A549 (cell line): ENCODE results near the gene NNMT. TPM values are rescaled to one million over a fixed set of nuclear protein-coding genes. Genes with fewer than 3 reads are reported as not detected.

Experiments
- ATAC-seq, 2 experiments: fragments of 200-7000 bp in 1 of 2; fragments of >200 bp in 1 of 2; cut with Nextera tagmentation in 1 of 2; cut with Tn5 transposase in 1 of 2; 3 replicates each; pipeline versions ENCODE4 v1.8.0 to v1.9.1; 2018 to 2020; ENCODE audit warnings: mild to moderate bottlenecking in 1 of 2, moderate library complexity in 1 of 2
- CTCF ChIA-PET: fragments of 300-600 bp; sonication (Branson Sonifier 250); formaldehyde crosslinking; extraction: SDS; loops from one replicate; lab custom pipeline; 2021; ENCODE audit warnings: antibody characterized with exemption, inconsistent platforms; lab: Yijun Ruan, JAX
- POLR2A ChIA-PET: fragments of 350-600 bp; formaldehyde crosslinking; extraction: SDS; loops from one replicate; lab custom pipeline; 2021; ENCODE audit warnings: antibody characterized with exemption, inconsistent platforms; lab: Yijun Ruan, JAX
- DNase-seq, 2 experiments: peaks; one replicate each; pipeline versions ENCODE4 v3.0.0 to v3.0.0-alpha.2; 2011 to 2016; ENCODE audit warnings: low read depth in 1 of 2, low spot score in 1 of 2
- FAIRE-seq: peaks from 2 replicates; lab custom pipeline; 2011; peaks lifted over from hg19 to GRCh38; lab: Jason Lieb, UNC
- H3K27ac ChIP-seq, 2 experiments: fragments of >200 bp; sonication (Bioruptor Twin); formaldehyde crosslinking; 3 replicates each; pipeline ENCODE4 v1.5.1; 2016 to 2017
- H3K4me1 ChIP-seq: fragments of >200 bp; sonication (Bioruptor Twin); formaldehyde crosslinking; 3 replicates; pipeline ENCODE4 v1.6.1; 2016
- H3K4me2 ChIP-seq: fragments of >200 bp; sonication (Bioruptor Twin); formaldehyde crosslinking; 3 replicates; pipeline ENCODE4 v1.6.1; 2016
- H3K4me3 ChIP-seq: fragments of >200 bp; sonication (Bioruptor Twin); formaldehyde crosslinking; 3 replicates; pipeline ENCODE4 v1.5.1; 2016
- H3K9me3 ChIP-seq: fragments of >200 bp; sonication (Bioruptor Twin); formaldehyde crosslinking; 3 replicates; pipeline ENCODE4 v1.6.1; 2016
- BHLHE40 ChIP-seq: IDR thresholded peaks from 2 replicates; pipeline ENCODE4 v1.6.1; 2012; ENCODE audit warnings: low read depth, low read length, inconsistent platforms
- CBX2 ChIP-seq: fragments of 200-600 bp; sonication (generic); IDR thresholded peaks from 2 replicates; pipeline ENCODE4 v1.6.1; 2016; ENCODE audit warnings: low read depth, mild to moderate bottlenecking, borderline replicate concordance
- EHMT2 ChIP-seq: fragments of 200-600 bp; sonication (generic); IDR thresholded peaks from 2 replicates; pipeline ENCODE4 v1.6.1; 2016; ENCODE audit warnings: antibody characterized with exemption, low read depth, mild to moderate bottlenecking, moderate library complexity
- FOSL2 ChIP-seq, 2 experiments: fragments of 450-650 bp in 1 of 2; fragments of >200 bp in 1 of 2; sonication (Bioruptor Twin) in 1 of 2; formaldehyde crosslinking; IDR thresholded peaks; 2 replicates each; pipeline versions ENCODE4 v1.5.0 to v1.6.1; 2016 to 2020; ENCODE audit warnings: mild to moderate bottlenecking in 1 of 2, moderate library complexity in 1 of 2
- FOXS1 ChIP-seq: fragments of 250-450 bp; sonication (Bioruptor Pico); IDR thresholded peaks from 2 replicates; pipeline ENCODE4 v1.5.0; 2020; ENCODE audit warnings: mild to moderate bottlenecking, moderate library complexity
- JUNB ChIP-seq: fragments of >200 bp; sonication (Bioruptor Twin); formaldehyde crosslinking; IDR thresholded peaks from 2 replicates; pipeline ENCODE4 v1.6.1; 2016
- KDM1A ChIP-seq: fragments of 200-600 bp; sonication (generic); IDR thresholded peaks from 2 replicates; pipeline ENCODE4 v1.6.1; 2016; ENCODE audit warnings: low read depth, mild to moderate bottlenecking
- KDM5A ChIP-seq: fragments of 200-600 bp; sonication (generic); IDR thresholded peaks from 2 replicates; pipeline ENCODE4 v1.6.1; 2016; ENCODE audit warnings: antibody characterized with exemption, mild to moderate bottlenecking
- MAFK ChIP-seq: fragments of 450-650 bp; IDR thresholded peaks from 2 replicates; pipeline ENCODE4 v1.6.1; 2014; ENCODE audit not compliant: partially characterized antibody
- MAZ ChIP-seq: fragments of 150-350 bp; IDR thresholded peaks from 2 replicates; pipeline ENCODE4 v1.6.1; 2014; ENCODE audit warnings: antibody characterized with exemption, low read depth, low read length, borderline replicate concordance
- NR3C1 ChIP-seq: fragments of >200 bp; sonication (Bioruptor Twin); formaldehyde crosslinking; IDR thresholded peaks from 3 replicates; pipeline ENCODE4 v1.6.1; 2017
- PHF8 ChIP-seq: fragments of 200-600 bp; sonication (generic); IDR thresholded peaks from 2 replicates; pipeline ENCODE4 v1.6.1; 2016; ENCODE audit warnings: low read depth, mild to moderate bottlenecking, antibody characterized with exemption, moderate library complexity, borderline replicate concordance
- RARB ChIP-seq: fragments of 250-450 bp; sonication (Bioruptor Pico); IDR thresholded peaks from 2 replicates; pipeline ENCODE4 v1.8.0; 2021; ENCODE audit warnings: mild to moderate bottlenecking, moderate library complexity
- ZFP36 ChIP-seq: fragments of 450-650 bp; IDR thresholded peaks from 2 replicates; pipeline ENCODE4 v1.6.1; 2014; ENCODE audit warnings: borderline replicate concordance; ENCODE audit not compliant: partially characterized antibody
- WGBS: methylation state at CpG from one replicate; pipeline ENCODE4 v1.1.6; 2017; ENCODE audit errors: missing lambda C conversion rate; 5-methylcytosine and 5-hydroxymethylcytosine counted together
- polyA plus RNA-seq, 4 experiments: library from polyadenylated mRNA; depleted of rRNA in 3 of 4; stranded (reverse); fragments of >200 nt; fragmentation: RNase III in 1 of 4; extraction: RNeasy Plus Mini Kit Qiagen cat#74134 plus additional on column Dnase treatment in 1 of 4; gene quantifications; 2 replicates in 3 of 4; 3 replicates in 1 of 4; pipeline ENCODE4 v1.2.3, GENCODE V29; 2011 to 2017
- TF ChIP-seq, protein P1 (sequence below): fragments of >200 bp; sonication (Bioruptor Twin); formaldehyde crosslinking; IDR thresholded peaks from 3 replicates; pipeline ENCODE4 v1.5.1; 2016
- TF ChIP-seq, protein P2 (sequence below): IDR thresholded peaks from 2 replicates; pipeline ENCODE4 v1.6.1; 2012; ENCODE audit warnings: low read depth, borderline replicate concordance
- TF ChIP-seq, protein P3 (sequence below): IDR thresholded peaks from 2 replicates; pipeline ENCODE4 v1.6.1; 2012

NNMT gene
- polyA plus RNA-seq, 2 of the 4 experiments (the other 2 are of a cell fraction) = 285 to 421 TPM

DNA sequence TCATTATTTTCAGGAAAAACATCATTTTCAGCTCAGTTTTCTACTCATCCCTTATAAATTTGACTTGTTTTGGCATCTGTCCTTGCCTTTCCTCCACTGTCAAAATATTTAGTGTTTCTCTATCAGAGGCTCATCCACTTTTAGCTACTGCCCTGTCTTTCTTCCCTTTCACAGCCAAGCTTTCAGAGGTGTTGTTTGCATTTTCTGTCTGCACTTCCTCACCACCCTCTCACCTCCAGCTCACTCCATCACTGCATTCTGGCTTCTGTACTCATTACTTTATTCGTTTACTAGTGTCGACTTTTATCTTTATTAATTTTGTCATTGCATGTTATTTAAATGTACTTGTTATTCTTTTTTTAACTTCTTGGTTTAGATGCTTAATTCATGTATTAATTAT, 26.7 kb upstream of the NNMT start (continued):
- TF ChIP-seq FOSL2 (IDR thresholded peaks at IDR 0.05) (no peak), FOSL2 (CRISPR knock-in tag; IDR thresholded peaks at IDR 0.05) (no peak), KDM1A (no peak), MAFK (no peak), JUNB (no peak)
- TF ChIP-seq, protein P1, sequence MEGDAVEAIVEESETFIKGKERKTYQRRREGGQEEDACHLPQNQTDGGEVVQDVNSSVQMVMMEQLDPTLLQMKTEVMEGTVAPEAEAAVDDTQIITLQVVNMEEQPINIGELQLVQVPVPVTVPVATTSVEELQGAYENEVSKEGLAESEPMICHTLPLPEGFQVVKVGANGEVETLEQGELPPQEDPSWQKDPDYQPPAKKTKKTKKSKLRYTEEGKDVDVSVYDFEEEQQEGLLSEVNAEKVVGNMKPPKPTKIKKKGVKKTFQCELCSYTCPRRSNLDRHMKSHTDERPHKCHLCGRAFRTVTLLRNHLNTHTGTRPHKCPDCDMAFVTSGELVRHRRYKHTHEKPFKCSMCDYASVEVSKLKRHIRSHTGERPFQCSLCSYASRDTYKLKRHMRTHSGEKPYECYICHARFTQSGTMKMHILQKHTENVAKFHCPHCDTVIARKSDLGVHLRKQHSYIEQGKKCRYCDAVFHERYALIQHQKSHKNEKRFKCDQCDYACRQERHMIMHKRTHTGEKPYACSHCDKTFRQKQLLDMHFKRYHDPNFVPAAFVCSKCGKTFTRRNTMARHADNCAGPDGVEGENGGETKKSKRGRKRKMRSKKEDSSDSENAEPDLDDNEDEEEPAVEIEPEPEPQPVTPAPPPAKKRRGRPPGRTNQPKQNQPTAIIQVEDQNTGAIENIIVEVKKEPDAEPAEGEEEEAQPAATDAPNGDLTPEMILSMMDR = no peak
- TF ChIP-seq, protein P2, sequence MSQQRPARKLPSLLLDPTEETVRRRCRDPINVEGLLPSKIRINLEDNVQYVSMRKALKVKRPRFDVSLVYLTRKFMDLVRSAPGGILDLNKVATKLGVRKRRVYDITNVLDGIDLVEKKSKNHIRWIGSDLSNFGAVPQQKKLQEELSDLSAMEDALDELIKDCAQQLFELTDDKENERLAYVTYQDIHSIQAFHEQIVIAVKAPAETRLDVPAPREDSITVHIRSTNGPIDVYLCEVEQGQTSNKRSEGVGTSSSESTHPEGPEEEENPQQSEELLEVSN = no peak

DNA sequence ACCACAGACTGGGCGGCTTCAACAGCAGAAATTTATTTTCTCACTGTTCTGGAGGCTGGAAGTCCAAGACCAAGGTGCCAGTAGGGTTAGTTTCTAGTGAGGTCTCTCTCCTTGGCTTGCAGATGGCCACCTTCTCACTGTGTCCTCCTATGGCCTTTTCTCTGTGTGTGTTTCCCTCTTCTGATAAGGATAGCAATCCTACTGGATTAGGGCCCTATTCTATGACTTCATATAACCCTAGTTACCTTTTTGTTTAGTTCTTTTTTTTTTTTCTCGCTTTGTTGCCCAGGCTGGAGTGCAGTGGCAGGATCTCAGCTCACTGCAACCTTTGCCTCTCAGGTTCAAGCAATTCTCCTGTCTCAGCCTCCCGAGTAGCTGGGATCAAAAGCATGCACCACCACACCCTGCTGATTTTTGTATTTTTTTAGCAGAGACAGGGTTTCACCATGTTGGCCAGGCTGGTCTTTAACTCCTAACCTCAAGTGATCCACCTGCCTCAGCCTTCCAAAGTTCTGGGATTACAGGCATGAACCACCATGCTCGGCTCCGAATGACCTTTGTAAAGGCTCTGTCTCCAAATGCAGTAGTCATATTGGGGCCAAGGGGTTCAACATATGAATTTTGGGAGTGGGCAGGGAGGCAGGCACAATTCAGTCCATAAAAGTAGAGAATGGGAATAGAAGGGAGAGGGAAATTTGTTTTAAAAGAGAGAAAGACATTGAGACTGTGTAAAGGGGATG, 25.5 kb upstream of the NNMT start:
- POLR2A ChIA-PET = no interaction called here
- no peak for DNase-seq
- WGBS = 50% methylated on average over 4 of the region's 5 CpGs
- Histone ChIP-seq H3K27ac (no peak overlapping the region), H3K4me3 (no peak overlapping the region), H3K9me3 (no peaks in the 10 kb centered on the region), H3K4me2 (no peak overlapping the region), H3K4me1 (no peaks in the 10 kb centered on the region)
- TF ChIP-seq, protein P2 = no peak
- TF ChIP-seq EHMT2 = no peak
- no peak for ATAC-seq
- FAIRE-seq = no peak
- CTCF ChIA-PET = interaction anchor here (1.0 to 3.1 kb wide), 2 partner anchors 9 kb away, joined by 3 to 22 read pairs; no protein-coding TSS in a partner anchor

DNA sequence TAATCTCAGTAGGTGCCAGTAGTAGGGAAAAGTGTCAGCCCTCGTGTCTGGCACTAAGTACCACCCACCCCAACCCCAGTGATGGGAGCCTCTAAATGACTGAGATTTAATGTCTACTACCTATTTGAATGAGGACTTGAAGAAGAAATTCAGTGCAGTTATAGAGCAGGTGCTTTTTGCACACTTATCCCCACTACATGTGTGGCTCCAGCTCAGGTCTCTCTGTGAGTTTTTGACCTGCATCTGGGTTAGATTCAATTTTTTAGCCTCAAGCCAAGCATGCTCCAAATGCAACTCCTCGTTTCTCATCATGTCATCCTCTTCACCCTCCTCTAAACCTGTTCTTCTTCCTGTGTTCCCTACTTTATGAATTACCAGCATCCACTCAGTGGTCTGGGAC, 24.9 kb upstream of the NNMT start:
- FAIRE-seq = no peak
- POLR2A ChIA-PET = no interaction called here
- CTCF ChIA-PET = interaction anchor here (0.9 to 3.1 kb wide), 3 partner anchors 9 to 966 kb away, joined by 3 to 22 read pairs (median 3); no protein-coding TSS in a partner anchor

DNA sequence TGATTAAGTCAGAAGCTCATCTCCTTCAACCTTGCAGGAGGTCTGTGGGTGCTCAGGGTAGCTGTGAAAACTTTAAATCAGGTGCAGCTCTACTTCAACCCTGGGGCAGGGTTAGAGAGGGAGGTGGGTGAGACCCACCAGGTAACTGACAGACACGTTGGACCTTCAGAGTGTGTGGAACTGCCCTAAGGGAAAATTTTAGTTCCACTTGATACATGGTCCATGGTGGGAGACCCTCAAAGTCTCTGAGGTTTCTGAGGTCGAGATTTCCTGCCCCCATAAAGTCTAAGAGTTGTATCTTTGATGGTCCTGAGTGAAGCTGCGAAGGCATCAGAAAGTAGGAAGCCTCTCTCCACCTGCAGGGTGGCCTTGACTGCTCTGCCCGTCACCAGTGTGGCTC, 23.9 kb upstream of the NNMT start:
- Histone ChIP-seq H3K4me1 (no peaks in the 10 kb centered on the region), H3K9me3 (no peaks in the 10 kb centered on the region), H3K4me3 (no peak overlapping the region), H3K4me2 (no peak overlapping the region), H3K27ac (no peak overlapping the region)
- ATAC-seq = no peak
- DNase-seq = no peak
- FAIRE-seq = no peak
- WGBS = 42% methylated on average over 4 of the region's 4 CpGs
- ChIA-PET CTCF (interaction anchor here (0.9 to 3.1 kb wide), 3 partner anchors 11 to 967 kb away, joined by 3 to 22 read pairs (median 3); no protein-coding TSS in a partner anchor), POLR2A (no interaction called here)
- TF ChIP-seq MAZ (no peak), KDM5A (no peak), NR3C1 (no peak), BHLHE40 (no peak), CBX2 (no peak), FOXS1 (no peak), ZFP36 (no peak)

More for the DNA sequence above, 24.9 kb upstream of the NNMT start:
- no peaks in the 10 kb centered on the region for H3K9me3 ChIP-seq
- WGBS = 2% methylated on average over 2 of the region's 2 CpGs
- no peak overlapping the region for H3K27ac ChIP-seq
- H3K4me2 ChIP-seq = no peak overlapping the region
- TF ChIP-seq PHF8 (no peak), RARB (no peak)
- TF ChIP-seq, protein P1 = no peak
- TF ChIP-seq, protein P3, sequence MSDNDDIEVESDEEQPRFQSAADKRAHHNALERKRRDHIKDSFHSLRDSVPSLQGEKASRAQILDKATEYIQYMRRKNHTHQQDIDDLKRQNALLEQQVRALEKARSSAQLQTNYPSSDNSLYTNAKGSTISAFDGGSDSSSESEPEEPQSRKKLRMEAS = no peak
- DNase-seq = no peak
- no peak overlapping the region for H3K4me3 ChIP-seq
- ATAC-seq = no peak
- H3K4me1 ChIP-seq = no peaks in the 10 kb centered on the region
